DND-41 (cell line): ENCODE measurements around the gene FAM181B.

Experiments
- ATAC-seq: fragments of 200-7000 bp; cut with Tn5 transposase; 3 replicates; pipeline ENCODE4 v1.9.1; 2021; ENCODE audit warnings: low read depth; ENCODE audit not compliant: insufficient read depth
- DNase-seq: peaks from one replicate; pipeline ENCODE4 v3.0.0-alpha.2; 2020
- H2AFZ ChIP-seq: 2 replicates; pipeline ENCODE4 v1.6.0; 2012; ENCODE audit warnings: low read depth, low read length
- H3K27ac ChIP-seq: 2 replicates; pipeline ENCODE4 v1.5.1; 2012; ENCODE audit warnings: low read length, inconsistent platforms
- H3K27me3 ChIP-seq: fragments of 200-600 bp; sonication (generic); 2 replicates; pipeline ENCODE4 v1.6.0; 2012; ENCODE audit warnings: low read length, mild to moderate bottlenecking, inconsistent platforms; ENCODE audit not compliant: insufficient read depth, poor library complexity
- H3K36me3 ChIP-seq: 2 replicates; pipeline ENCODE4 v1.5.1; 2012; ENCODE audit warnings: low read length, inconsistent platforms; ENCODE audit not compliant: insufficient read depth
- H3K4me1 ChIP-seq: 2 replicates; pipeline ENCODE4 v1.5.1; 2012; ENCODE audit warnings: mild to moderate bottlenecking, low read length; ENCODE audit not compliant: insufficient read depth
- H3K4me2 ChIP-seq: 2 replicates; pipeline ENCODE4 v1.6.0; 2012; ENCODE audit warnings: mild to moderate bottlenecking, moderate library complexity, low read length, inconsistent platforms; ENCODE audit not compliant: insufficient read depth
- H3K4me3 ChIP-seq, 2 experiments: fragments of 200-600 bp in 1 of 2; shearing (Covaris generic) in 1 of 2; 2 replicates each; pipeline ENCODE4 v1.5.1; 2012 to 2016; ENCODE audit warnings: inconsistent platforms in 2 of 2, low read length in 2 of 2, mild to moderate bottlenecking in 2 of 2, low read depth in 1 of 2, moderate library complexity in 1 of 2
- H3K79me2 ChIP-seq: 2 replicates; pipeline ENCODE4 v1.6.0; 2012; ENCODE audit warnings: low read length, inconsistent platforms; ENCODE audit not compliant: insufficient read depth
- H3K9ac ChIP-seq: 2 replicates; pipeline ENCODE4 v1.6.0; 2012; ENCODE audit warnings: low read depth, mild to moderate bottlenecking, inconsistent platforms, low read length, moderate library complexity
- H3K9me3 ChIP-seq: 2 replicates; pipeline ENCODE4 v1.5.1; 2012; ENCODE audit warnings: low read length, moderate library complexity, mild to moderate bottlenecking, inconsistent platforms; ENCODE audit not compliant: insufficient read depth, severe bottlenecking
- H4K20me1 ChIP-seq: 2 replicates; pipeline ENCODE4 v1.6.0; 2012; ENCODE audit warnings: low read length; ENCODE audit not compliant: insufficient read depth
- EZH2 ChIP-seq: IDR thresholded peaks from 3 replicates; pipeline ENCODE4 v1.6.1; 2012; ENCODE audit warnings: borderline replicate concordance, low read depth, mild to moderate bottlenecking, moderate library complexity, low read length, inconsistent platforms; ENCODE audit not compliant: severe bottlenecking
- TF ChIP-seq, protein P1 (sequence below): IDR thresholded peaks from 2 replicates; pipeline ENCODE4 v1.5.1; 2012; ENCODE audit warnings: borderline replicate concordance, low read length, moderate library complexity, mild to moderate bottlenecking; ENCODE audit not compliant: poor library complexity, severe bottlenecking; ENCODE audit errors: extremely low read depth

The FAM181B gene

DNA sequence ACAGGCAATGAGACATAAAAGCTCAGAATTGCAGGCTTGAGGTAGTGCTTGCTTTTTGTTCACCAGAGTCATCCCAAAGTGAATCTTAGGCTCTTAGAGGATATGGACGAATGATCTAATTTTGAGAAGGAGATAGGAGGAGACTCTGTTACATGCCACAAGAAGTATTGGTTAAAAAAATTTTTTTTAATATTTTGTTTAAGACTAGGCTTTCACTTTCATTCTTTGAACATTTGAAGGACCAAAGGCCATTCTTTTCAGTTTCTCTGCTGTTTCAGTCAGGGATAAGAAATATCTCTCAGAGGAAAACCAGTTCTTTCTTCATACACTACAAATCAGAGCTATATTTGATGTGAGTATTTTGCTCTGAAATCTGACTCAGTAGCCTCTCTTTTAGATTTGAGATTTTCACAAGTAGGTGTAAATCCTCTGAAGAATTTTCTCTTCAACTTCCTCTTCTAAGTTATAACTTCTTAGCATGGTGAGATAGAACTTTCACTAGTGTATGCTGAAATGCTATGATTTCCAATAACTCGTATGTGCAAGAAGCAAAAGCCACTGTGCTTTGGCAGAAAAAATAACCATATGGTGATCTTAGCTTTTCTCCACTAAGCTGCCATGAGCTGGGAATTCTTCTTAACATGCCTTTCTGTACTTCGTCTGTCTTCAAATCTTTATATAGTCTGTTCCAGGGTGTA, 24.1 kb upstream of the FAM181B start:
- no peaks in the 10 kb centered on the region for H3K27me3 ChIP-seq
- H3K9ac ChIP-seq, result no peak overlapping the region
- H3K27ac ChIP-seq, result no peak overlapping the region
- H3K4me1 ChIP-seq, result no peaks in the 10 kb centered on the region
- TF ChIP-seq EZH2, result no peak
- TF ChIP-seq, protein P1, sequence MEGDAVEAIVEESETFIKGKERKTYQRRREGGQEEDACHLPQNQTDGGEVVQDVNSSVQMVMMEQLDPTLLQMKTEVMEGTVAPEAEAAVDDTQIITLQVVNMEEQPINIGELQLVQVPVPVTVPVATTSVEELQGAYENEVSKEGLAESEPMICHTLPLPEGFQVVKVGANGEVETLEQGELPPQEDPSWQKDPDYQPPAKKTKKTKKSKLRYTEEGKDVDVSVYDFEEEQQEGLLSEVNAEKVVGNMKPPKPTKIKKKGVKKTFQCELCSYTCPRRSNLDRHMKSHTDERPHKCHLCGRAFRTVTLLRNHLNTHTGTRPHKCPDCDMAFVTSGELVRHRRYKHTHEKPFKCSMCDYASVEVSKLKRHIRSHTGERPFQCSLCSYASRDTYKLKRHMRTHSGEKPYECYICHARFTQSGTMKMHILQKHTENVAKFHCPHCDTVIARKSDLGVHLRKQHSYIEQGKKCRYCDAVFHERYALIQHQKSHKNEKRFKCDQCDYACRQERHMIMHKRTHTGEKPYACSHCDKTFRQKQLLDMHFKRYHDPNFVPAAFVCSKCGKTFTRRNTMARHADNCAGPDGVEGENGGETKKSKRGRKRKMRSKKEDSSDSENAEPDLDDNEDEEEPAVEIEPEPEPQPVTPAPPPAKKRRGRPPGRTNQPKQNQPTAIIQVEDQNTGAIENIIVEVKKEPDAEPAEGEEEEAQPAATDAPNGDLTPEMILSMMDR, result no peak
- H4K20me1 ChIP-seq, result no peaks in the 10 kb centered on the region
- H3K36me3 ChIP-seq, result no peaks in the 10 kb centered on the region
- ATAC-seq, result no peak
- H2AFZ ChIP-seq, result no peak overlapping the region
- no peak for DNase-seq
- H3K9me3 ChIP-seq, result no peaks in the 10 kb centered on the region
- no peak overlapping the region for H3K4me3 ChIP-seq
- H3K4me2 ChIP-seq, result no peak overlapping the region
- no peaks in the 10 kb centered on the region for H3K79me2 ChIP-seq

DNA sequence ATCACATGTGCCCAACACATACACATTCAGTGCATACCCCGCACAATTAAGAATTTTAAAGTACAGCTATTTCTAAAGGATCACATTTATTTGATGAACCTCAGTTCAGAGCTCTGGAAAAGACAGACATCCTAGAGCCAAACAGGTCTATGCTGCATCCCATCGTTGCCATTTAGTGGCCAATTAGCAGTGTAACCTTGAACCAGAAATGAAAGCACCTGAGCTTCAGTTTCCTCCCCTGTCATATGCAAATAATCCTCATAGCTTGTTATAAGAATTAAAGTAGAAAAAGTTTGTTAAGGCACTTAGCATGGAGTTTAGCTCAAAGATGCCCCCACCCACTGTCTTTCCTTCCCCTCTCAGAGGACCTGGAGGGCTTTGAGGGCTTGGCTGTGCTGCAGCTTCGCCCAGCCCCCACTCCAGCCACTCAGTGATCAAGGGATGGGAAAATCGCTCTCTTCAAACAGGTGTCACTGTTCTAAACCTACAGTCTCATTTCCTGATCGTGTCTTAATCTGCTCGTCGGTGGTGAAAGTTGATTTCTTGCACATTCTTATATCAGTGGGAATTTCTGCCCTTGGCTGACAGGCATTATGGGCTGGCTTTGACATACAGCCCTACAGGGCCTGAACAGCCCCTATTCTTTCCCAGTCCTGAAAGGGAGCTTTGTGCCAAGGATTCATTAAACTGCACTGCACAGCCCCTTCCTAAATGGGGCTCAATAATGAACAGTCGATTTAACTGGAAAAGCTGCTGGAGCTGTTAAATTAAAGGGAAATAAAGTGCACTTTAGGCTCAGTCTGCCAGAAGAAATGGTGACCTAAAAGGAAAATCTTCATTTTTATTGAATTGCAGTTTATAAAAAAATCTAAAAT, 23.3 kb upstream of the FAM181B start:
- H3K9me3 ChIP-seq, result no peaks in the 10 kb centered on the region
- no peaks in the 10 kb centered on the region for H3K79me2 ChIP-seq
- H3K4me2 ChIP-seq, result no peak overlapping the region
- H3K9ac ChIP-seq, result no peak overlapping the region
- H3K27ac ChIP-seq, result no peak overlapping the region
- no peaks in the 10 kb centered on the region for H3K36me3 ChIP-seq
- H2AFZ ChIP-seq, result no peak overlapping the region
- DNase-seq (no peak), ATAC-seq (no peak)
- TF ChIP-seq, protein P1, result no peak
- no peak for TF ChIP-seq EZH2
- no peaks in the 10 kb centered on the region for H4K20me1 ChIP-seq
- no peaks in the 10 kb centered on the region for H3K4me1 ChIP-seq
- no peaks in the 10 kb centered on the region for H3K27me3 ChIP-seq
- H3K4me3 ChIP-seq, result no peak overlapping the region

DNA sequence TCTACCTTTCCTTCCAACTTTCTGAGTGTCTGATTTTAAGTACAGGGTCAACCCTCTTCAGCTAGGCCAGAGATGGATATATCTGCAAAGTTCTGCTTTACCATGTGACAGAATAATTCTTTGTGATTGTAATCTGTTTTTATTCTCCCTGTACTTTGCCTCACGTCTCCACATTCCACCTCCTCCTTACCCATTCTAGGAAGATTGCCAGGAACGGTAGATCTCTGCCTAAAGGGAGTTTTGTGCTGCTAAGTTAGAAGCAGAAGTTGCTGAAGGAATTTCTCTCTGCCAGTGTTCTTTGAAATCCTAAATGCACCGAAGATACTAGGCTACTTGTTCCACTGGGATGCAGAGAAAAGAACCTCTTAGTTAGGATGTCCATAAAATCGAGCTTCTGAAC, 20.7 kb upstream of the FAM181B start:
- H3K36me3 ChIP-seq, result no peaks in the 10 kb centered on the region
- DNase-seq (no peak), ATAC-seq (no peak)
- H3K9me3 ChIP-seq, result no peaks in the 10 kb centered on the region
- no peak overlapping the region for H3K4me2 ChIP-seq
- H3K9ac ChIP-seq, result no peak overlapping the region
- H3K4me1 ChIP-seq, result no peaks in the 10 kb centered on the region
- H3K27ac ChIP-seq, result no peak overlapping the region
- no peak overlapping the region for H3K4me3 ChIP-seq
- H2AFZ ChIP-seq, result no peak overlapping the region
- TF ChIP-seq, protein P1, result no peak
- TF ChIP-seq EZH2, result no peak
- peaks cover 8% of the 10 kb centered on the region for H3K27me3 ChIP-seq
- H3K79me2 ChIP-seq, result no peaks in the 10 kb centered on the region
- no peaks in the 10 kb centered on the region for H4K20me1 ChIP-seq
